HG02588 (cell line): Measurements from ENCODE around the gene PRDM16.

ENCODE experiments used
- ATAC-seq: cut with Tn5 transposase; IDR thresholded peaks from one replicate; pipeline ENCODE4 v1.9.1; 2021; ENCODE audit warnings: mild to moderate bottlenecking, moderate library complexity; ENCODE audit not compliant: unreplicated experiment

The PRDM16 gene

GRCh38 chr1:3381901-3382300 is 312.9 kb downstream of the PRDM16 start:
- no peak for ATAC-seq

DNA sequence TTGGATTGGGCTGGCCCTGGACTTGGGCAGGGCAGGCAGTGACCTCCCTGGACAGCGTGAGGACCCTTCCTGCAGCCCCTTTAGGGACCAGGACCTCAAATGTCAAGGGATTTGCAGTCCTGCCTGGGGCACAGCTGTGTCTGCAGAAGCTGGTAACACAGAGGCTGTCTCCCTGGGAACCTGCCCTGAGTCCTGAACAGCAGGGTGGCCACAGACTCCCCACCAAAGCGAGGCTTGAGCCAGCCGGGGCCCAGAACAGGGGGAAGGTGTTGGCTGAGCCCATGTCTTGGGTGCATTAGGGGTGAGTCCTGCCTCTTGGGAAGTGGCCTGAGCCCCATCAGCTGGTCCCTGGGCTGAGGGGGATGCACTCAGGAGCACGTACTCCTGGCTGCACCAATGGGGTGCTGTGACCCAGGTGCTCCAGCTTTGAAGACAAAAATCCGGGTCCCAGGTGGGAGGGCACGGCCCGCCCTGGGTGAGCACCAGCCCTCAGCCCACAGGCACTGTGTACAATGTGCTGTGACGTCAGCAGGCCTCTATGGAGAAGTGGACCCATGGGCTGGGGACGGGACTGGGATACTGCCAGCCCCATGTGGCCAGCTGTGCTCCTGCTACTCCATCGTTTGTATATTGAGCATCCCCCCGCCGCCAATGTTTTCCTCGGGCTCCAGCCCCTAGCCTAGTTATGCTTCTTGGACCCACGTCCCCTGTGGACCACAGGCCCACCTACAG is 313.5 kb downstream of the PRDM16 start:
- ATAC-seq = no peak

DNA sequence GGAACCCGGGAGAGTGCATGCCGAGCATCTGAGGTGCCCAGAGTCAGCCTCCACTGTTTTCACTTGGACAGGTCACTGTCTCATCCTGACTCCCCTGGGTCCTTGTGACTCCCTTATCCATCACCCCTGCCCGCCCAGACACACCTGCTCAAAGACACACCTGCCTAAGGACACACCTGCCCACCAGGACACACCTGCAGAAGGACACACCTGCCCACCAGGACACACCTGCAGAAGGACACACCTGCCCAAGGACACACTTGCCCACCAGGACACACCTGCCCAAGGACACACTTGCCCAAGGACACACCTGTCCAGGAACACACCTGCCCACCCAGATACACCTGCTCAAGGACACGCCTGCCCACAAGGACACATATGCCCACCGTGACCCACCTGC is 314.7 kb downstream of the PRDM16 start:
- ATAC-seq = no peak

DNA sequence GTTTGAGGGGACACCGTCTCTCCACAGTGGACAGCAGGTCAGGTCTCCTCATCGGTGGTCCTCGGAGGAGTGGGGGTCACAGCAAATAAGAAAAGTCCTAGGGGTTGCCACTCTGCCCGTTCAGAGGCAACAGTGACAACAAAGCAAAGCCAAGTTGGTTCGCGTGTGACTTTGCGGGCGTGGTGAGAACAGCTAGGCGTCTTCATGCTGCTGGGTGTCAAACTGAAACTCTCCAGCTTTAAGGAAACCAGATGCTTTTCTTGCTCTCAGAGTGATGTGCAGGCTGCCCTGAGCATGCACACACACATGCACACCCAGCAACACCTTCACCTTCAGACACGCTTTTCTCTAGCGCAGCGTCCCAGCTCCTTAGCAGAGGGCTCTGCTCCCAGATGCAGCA is 315.4 kb downstream of the PRDM16 start:
- no peak for ATAC-seq

GRCh38 chr1:3386205-3387002 is 317.4 kb downstream of the PRDM16 start:
- ATAC-seq = no peak

DNA sequence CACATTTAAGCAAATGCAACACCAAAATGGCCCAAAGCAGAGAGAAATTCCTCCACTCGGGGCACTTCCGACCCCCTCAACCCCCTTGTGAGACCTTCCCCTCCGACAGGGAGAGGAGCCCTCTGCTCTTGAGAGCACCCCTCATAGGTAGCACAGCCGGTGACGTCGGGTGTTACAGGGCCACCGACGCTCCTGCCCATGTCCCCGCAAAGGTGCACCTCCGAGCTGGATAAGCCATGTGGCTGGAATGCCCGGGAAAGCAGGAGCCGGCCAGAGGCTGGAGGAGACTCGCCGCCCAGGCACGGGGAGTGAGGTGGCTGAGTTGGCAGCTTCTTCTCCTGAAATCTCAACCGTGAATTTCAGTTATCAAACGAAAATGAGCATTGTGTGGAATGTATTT is 318.4 kb downstream of the PRDM16 start:
- no peak for ATAC-seq

GRCh38 chr1:3389093-3389833 is 320.3 kb downstream of the PRDM16 start:
- ATAC-seq = no peak

DNA sequence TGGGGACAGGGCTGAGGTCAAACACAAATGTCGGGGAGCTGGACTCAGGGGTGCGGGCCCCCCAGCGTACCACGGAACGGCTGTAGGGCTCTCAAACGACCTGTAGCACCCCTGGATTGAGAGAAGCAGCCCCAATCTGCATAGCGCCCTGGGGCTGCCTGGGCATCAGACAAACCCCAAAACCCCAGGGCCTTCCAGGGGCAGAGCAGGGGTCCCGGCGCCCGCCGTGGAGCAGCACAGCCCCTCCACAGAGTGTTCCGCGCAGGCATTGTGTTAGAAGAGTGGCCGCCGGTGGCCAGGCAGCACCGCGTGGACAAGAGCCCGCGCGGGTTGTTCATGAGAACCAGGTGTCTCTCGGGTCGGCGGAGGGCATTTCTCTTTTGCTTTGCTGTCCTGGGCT is 321.3 kb downstream of the PRDM16 start:
- ATAC-seq = no peak

- no peak for ATAC-seq
Observed at GRCh38 chr1:3391711-3392110, 322.7 kb downstream of the PRDM16 start.

GRCh38 chr1:3393024-3393986 is 324.3 kb downstream of the PRDM16 start:
- no peak for ATAC-seq

- no peak for ATAC-seq
Observed at GRCh38 chr1:3393987-3394920, 325.3 kb downstream of the PRDM16 start.

GRCh38 chr1:3396411-3396810 is 327.4 kb downstream of the PRDM16 start:
- no peak for ATAC-seq

DNA sequence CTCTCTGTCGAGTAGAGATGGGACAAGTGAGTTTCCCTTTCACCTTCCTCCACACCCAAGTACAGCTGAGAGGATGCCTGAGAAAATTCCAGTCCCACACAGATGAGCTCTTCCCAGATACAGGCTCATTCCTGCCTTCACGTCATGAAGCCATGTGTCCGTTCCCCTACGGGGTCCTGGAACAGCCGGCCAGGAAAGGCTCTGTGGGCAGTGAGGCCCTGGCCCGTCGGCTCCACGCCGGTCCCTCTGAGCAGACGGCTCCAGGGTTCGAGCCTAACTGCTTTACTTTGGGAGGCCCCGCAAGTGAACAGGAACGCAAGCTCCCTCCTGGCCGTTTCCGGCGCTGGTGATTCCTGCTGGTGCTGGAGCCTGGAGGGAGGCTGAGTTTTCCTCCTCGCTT is 328.3 kb downstream of the PRDM16 start:
- no peak for ATAC-seq

DNA sequence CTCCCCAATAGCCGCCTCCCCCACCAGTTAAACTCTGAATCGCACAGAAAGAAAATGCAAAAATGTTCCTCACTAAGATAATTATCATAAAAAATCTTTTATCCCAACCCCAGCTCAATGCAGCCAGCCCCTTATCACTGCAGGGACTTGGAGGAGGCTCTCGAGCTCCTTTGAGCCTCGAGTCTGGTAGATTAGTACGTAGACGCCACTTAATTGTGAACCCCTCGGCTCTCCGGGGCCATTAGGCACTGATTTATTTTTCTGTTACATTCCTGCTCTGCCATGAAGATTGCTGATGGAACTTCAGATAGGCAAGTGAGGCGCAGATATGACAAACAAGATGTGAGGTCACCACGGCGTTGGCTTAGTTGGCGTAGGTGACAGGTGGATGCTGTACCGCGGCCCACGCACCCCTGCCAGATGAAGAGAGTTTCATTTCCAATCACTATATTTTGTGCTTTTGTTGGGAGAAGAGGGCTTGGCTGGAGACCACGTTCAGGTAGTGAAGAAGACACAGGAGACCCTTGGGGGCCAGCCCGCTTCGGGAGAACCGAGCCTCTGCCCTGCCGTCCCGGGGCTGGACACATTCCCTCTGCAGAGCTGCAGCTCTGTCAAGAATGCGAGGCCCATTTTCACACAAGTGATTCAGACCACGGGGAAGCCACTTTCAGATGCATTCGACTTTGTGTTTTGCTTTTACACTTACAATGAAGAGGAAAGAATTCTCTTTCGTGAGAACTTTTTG is 329.6 kb downstream of the PRDM16 start:
- no peak for ATAC-seq

DNA sequence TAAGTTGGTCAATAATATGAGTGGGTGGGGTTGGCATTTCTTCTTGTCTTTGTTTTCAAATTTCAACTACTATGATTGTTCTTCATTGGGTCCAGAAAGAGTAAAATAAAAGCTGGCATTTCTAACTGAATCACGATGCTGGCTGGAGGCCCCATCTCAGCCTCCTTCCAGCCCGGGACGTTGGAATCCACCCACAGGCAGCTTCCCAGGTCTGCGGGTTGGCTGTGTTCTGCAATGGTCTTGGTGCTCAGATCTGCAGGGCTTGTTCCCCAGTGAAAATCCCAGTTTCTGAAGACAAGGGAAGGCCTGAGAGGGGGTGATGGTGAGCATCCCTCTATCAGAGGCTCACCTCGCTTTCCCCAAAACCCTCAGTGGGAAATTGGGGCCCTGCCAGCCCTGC is 330.7 kb downstream of the PRDM16 start:
- no peak for ATAC-seq

- no peak for ATAC-seq
Observed at GRCh38 chr1:3401585-3402257, 332.7 kb downstream of the PRDM16 start.

- ATAC-seq = no peak
Observed at GRCh38 chr1:3402258-3403010, 333.4 kb downstream of the PRDM16 start.

GRCh38 chr1:3403011-3403345 is 334.0 kb downstream of the PRDM16 start:
- ATAC-seq = no peak
